Measurements from ENCODE around the gene SEL1L.

SEL1L gene

DNA sequence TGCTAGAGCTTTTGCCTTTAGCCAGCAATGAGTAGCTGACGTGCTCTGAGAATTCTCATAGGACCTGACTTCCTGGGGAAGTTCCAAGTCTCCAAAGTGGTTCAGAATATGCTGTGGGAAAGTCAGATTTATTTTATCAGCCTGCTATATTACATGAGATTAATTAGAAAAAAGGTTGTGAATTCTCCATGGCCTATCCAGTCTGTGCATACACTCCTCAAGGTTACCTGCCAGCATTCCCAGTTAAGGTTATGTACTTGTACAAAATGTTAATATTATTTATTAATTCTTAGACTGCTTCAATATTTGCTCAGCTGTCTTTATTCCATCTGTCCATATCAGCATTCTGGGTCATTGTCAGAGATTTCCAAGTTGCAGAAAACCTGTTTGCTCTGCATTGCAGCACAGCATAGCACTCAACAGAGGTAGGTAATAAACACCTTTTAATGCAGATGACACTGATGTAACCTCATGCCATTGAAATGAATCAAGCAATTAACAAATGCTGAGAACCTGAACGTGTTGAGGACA is 2.7 kb upstream of the SEL1L start:
- Histone ChIP-seq H3K4me3 (ENCODE audit: low read depth, low read length) (no peak overlapping the region), H3K9me3 (ENCODE audit: control insufficient read depth, insufficient read depth, low read depth, low read length) (no peaks in the 10 kb centered on the region), H3K4me1 (ENCODE audit: control insufficient read depth, insufficient read depth, low read length) (peaks cover 2% of the 10 kb centered on the region; the same call in 1 of the 2 replicates), H3K27ac (ENCODE audit: extremely low read depth, low read depth, low read length) (no peak overlapping the region), H3K36me3 (ENCODE audit: control insufficient read depth in 2 of 2, insufficient read depth in 1 of 2, low read length in 2 of 2) (peaks cover 0 to 2% of the 10 kb centered on the region in 2 experiments; a peak in 1 of 3 replicates)
- ChIA-PET CTCF (no interaction called here), POLR2A (no interaction called here)
- TF ChIP-seq ZNF624 (tag by site-specific recombination; IDR thresholded peaks at IDR 0.05) = no peak
- no peak for TF ChIP-seq ZNF510 (tag by site-specific recombination; IDR thresholded peaks at IDR 0.05; ENCODE audit: insufficient replicate concordance)
- TF ChIP-seq KLF8 (tag by site-specific recombination; IDR thresholded peaks at IDR 0.05) = no peak
- TF ChIP-seq ZNF157 (tag by site-specific recombination; IDR thresholded peaks at IDR 0.05) = no peak
- no peak for TF ChIP-seq ZNF311 (tag by site-specific recombination; IDR thresholded peaks at IDR 0.05; ENCODE audit: borderline replicate concordance)
- TF ChIP-seq ZFP69B (tag by site-specific recombination; IDR thresholded peaks at IDR 0.05) = no peak
- no peak for TF ChIP-seq ZNF37A (tag by site-specific recombination; IDR thresholded peaks at IDR 0.05)
- no peak for TF ChIP-seq ZNF623 (tag by site-specific recombination; IDR thresholded peaks at IDR 0.05)
- TF ChIP-seq ZNF174 (tag by site-specific recombination; IDR thresholded peaks at IDR 0.05) = no peak
- TF ChIP-seq ZNF146 (tag by site-specific recombination; IDR thresholded peaks at IDR 0.05) = no peak
- no peak for TF ChIP-seq ZNF837 (tag by site-specific recombination; IDR thresholded peaks at IDR 0.05)
- no peak for TF ChIP-seq ZNF266 (tag by site-specific recombination; IDR thresholded peaks at IDR 0.05; ENCODE audit: low read depth)
- no peak for TF ChIP-seq ZNF521 (tag by site-specific recombination; IDR thresholded peaks at IDR 0.05)

GRCh38 chr14:81535396-81536164 is 1.9 kb upstream of the SEL1L start:
- no peak overlapping the region for H3K4me3 ChIP-seq (ENCODE audit: low read depth, low read length)
- TF ChIP-seq ZNF266 (tag by site-specific recombination; IDR thresholded peaks at IDR 0.05; ENCODE audit: low read depth) = no peak
- no peak for TF ChIP-seq ZBTB1 (tag by site-specific recombination; IDR thresholded peaks at IDR 0.05)
- no peak for TF ChIP-seq ZNF571 (tag by site-specific recombination; IDR thresholded peaks at IDR 0.05)
- no peak for TF ChIP-seq ZNF37A (tag by site-specific recombination; IDR thresholded peaks at IDR 0.05)
- no peaks in the 10 kb centered on the region for H3K9me3 ChIP-seq (ENCODE audit: control insufficient read depth, insufficient read depth, low read depth, low read length)
- ChIA-PET POLR2A (no interaction called here), CTCF (no interaction called here)
- no peak overlapping the region for H3K27ac ChIP-seq (ENCODE audit: extremely low read depth, low read depth, low read length)
- H3K4me1 ChIP-seq (ENCODE audit: control insufficient read depth, insufficient read depth, low read length) = peaks cover 2% of the 10 kb centered on the region; the same call in 1 of the 2 replicates
- H3K36me3 ChIP-seq (ENCODE audit: control insufficient read depth in 2 of 2, insufficient read depth in 1 of 2, low read length in 2 of 2) = peaks cover 0 to 2% of the 10 kb centered on the region in 2 experiments; a peak in 1 of 3 replicates

GRCh38 chr14:81534510-81535074 is 939 bp upstream of the SEL1L start:
- CTCF ChIA-PET = interaction anchor here (0.6 kb wide), 1 partner anchor 180 kb away, joined by 3 read pairs; no protein-coding TSS in a partner anchor
- no peak overlapping the region for H3K27ac ChIP-seq (ENCODE audit: extremely low read depth, low read depth, low read length)

More at GRCh38 chr14:81534510-81535074, 939 bp upstream of the SEL1L start:
- Histone ChIP-seq H3K4me1 (ENCODE audit: control insufficient read depth, insufficient read depth, low read length) (peaks cover 2% of the 10 kb centered on the region; the same call in 1 of the 2 replicates), H3K36me3 (ENCODE audit: control insufficient read depth in 2 of 2, insufficient read depth in 1 of 2, low read length in 2 of 2) (peaks cover 0 to 2% of the 10 kb centered on the region in 2 experiments; a peak in 1 of 3 replicates), H3K9me3 (ENCODE audit: control insufficient read depth, insufficient read depth, low read depth, low read length) (no peaks in the 10 kb centered on the region), H3K4me3 (ENCODE audit: low read depth, low read length) (no peak overlapping the region)
- POLR2A ChIA-PET = interaction anchor here (0.5 kb wide), 1 partner anchor 161 kb away, joined by 4 read pairs; no protein-coding TSS in a partner anchor
- TF ChIP-seq ZNF768 (tag by site-specific recombination; IDR thresholded peaks at IDR 0.05) (no peak), WT1 (tag by site-specific recombination; IDR thresholded peaks at IDR 0.05) (no peak), ZNF76 (tag by site-specific recombination; IDR thresholded peaks at IDR 0.05; ENCODE audit: borderline replicate concordance, low read depth) (no peak), ZNF362 (tag by site-specific recombination; IDR thresholded peaks at IDR 0.05) (no peak), ZNF791 (tag by site-specific recombination; IDR thresholded peaks at IDR 0.05) (no peak), ZBTB17 (tag by site-specific recombination; IDR thresholded peaks at IDR 0.05) (no peak), ZBTB49 (tag by site-specific recombination; IDR thresholded peaks at IDR 0.05; ENCODE audit: low read depth) (no peak), ZNF350 (tag by site-specific recombination; IDR thresholded peaks at IDR 0.05) (no peak), GLI2 (tag by site-specific recombination; IDR thresholded peaks at IDR 0.05; ENCODE audit: borderline replicate concordance, low read depth) (no peak), ZNF670 (tag by site-specific recombination; IDR thresholded peaks at IDR 0.05; ENCODE audit: low read depth) (no peak), TCF7L2 (IDR thresholded peaks at IDR 0.05; ENCODE audit: borderline replicate concordance, low read depth, low read length) (no peak), ZNF624 (tag by site-specific recombination; IDR thresholded peaks at IDR 0.05) (no peak), YY2 (tag by site-specific recombination; IDR thresholded peaks at IDR 0.05) (no peak)

Data from HEK293 (cell line).